ACHN (cell line): Measurements from ENCODE around the gene HADH.
"Not testable (repeated sequence)": the region's sequence is repeated elsewhere in the genome, so short reads cannot be mapped to it uniquely, and the experiment has no call there.

Experiments used
- DNase-seq: peaks from one replicate; pipeline ENCODE4 v3.0.0-alpha.2; 2015
- in situ Hi-C: cut with HindIII; loops from 2 replicates; pipeline ENCODE4 v1.10.0; 2017; ENCODE audit warnings: low sequenced_read_pairs, low pct_ligation_motif_present, low pct_unique_long_range_greater_than_20kb

HADH gene

GRCh38 chr4:107989537-107990386 is at the start of gene HADH:
Gene HADH, plus strand, starts transcription at chr4:107989889. Its CDS starts 44 bp downstream, at chr4:107989933.
- DNase-seq: peak; percentile 89
- in situ Hi-C loops: no loop called here

DNA sequence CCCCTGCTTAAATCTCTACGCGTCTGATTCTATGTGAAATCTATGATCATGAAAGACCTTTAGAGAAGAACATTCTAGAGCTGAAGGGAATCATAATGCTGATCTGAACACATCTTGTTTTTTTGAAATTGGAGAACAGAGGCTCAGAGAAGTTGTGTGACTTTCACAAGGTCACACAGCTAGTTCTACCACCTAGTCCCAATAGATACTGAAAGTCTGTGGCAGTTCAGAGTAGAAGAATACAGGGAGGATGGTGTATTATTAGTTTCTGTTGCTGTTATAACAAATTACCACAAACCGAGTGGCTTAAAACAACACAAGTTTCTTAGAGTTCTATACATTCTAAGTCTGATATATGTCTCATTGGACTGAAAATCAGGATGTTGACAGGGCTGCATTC is 43.9 kb upstream of the HADH start:
- no peak for DNase-seq
- in situ Hi-C loops: no loop called here

DNA sequence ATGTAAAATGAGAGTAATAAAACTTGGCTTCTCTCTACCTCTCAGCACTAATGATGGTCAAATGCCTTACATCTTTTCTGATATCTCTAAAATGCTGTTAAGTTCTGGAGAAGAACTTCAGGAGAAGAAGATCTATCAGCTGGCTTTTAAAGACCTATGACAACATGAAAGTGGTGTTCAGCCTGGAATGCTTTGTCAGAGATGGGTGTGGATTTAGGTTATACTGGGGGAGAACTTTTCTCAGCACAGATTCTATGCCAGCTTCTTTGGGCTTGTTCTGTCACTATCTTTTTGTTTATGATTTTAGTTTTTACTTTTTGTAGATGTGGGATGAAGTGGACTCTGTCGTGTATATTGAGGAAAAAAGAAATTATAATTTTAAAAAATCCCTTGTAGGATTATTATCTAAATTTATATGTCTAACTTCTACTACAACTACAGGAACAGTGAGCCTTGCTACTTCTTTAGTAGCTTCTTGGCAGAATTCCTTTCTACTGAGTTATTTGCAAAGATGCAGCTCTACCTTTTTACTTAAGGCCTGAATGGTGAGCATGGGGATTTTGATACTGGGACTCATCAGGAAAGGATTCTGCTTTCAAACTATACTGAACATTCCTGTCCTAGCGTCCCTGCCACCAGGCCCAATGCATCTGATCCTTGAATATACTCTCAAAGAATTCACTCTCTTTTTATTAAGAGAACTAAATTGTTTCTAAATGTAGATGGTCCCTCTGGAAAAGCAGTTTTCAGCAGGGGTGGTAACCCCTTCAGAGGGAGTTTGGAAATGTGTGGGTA is 38.7 kb upstream of the HADH start:
- in situ Hi-C loops: no loop called here
- DNase-seq: no peak

GRCh38 chr4:107951551-107951950 is 38.1 kb upstream of the HADH start:
- in situ Hi-C loops: no loop called here
- DNase-seq: peak; percentile 22

DNA sequence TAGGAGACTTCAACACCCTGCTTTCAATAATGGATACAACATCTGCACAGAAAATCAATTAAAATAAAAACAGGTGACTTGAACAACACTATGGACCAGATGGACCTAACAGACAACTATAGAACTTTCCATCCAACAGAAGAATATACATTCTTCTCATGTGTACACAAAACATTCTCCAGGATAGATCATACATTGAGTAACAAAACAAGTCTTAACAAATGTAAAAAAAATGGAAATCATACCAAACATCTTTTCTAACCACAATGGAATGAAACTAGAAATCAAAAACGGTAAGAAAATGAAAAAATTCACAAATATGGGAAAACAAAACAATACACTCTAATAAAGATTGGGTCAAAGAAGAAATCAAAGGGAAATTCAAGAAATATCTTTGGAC is 33.7 kb upstream of the HADH start:
- no peak for DNase-seq
- in situ Hi-C loops: no loop called here

GRCh38 chr4:107966903-107967302 is 22.8 kb upstream of the HADH start:
- no peak for DNase-seq
- in situ Hi-C loops: no loop called here

GRCh38 chr4:107967519-107967918 is 22.2 kb upstream of the HADH start:
- DNase-seq, in situ Hi-C loops: not testable (repeated sequence)

- DNase-seq, in situ Hi-C loops: not testable (repeated sequence)
These were observed 21.8 kb upstream of the HADH start for GRCh38 chr4:107967921-107968320.

DNA sequence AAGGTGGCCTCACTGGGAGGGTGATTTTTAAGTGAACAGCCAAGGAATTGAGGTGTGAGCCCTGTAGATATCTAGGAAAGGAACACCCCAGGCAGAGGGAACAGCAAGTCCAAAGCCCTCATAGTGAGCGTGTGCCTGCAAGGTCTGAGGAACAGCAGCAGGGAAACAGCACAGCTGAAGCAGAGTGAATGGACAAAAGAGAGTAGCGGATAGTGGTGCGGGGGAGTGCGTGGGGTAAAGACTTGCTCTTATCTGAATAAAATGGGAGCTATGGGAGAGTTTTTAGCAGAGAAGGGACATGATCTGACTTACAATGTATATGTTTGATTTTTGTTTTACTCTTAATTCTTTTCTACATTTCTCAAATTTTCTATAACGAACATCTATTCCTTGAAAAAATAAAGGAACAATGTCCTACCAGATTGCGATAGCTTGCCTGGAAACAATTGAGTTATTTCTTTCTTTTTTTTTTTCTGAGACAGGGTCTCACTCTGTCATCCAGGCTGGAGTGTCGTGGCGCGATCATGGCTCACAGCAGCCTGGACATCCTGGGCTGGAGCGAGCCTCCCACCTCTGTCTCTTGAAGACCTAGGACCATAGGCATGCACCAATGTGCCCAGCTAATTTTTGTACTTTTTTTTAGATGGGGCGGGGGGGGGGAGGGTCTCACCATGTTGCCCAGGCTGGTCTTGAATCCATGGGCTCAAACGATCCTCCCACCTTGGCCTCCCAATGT is 19.5 kb upstream of the HADH start:
- DNase-seq: no peak
- in situ Hi-C loops: no loop called here

- no peak for DNase-seq
- in situ Hi-C loops: no loop called here
These were observed 17.1 kb upstream of the HADH start for GRCh38 chr4:107972605-107973004.

DNA sequence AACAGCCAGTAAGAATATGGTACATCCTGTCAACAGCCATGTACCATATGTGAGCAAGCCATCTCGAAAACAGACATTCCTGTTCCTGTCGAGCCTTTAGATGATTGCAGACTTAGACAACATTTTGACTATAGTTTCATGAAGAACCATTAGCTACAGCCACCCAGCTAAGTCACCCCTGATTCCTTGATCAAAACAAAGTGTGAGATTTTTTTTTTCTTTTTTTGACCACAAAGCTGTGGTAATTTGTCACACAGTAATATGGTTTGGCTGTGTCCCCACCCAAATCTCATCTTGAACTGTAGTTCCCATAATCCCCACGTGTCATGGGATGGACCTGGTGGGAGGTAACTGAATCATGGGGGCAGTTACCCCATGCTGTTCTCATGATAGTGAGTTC is 15.2 kb upstream of the HADH start:
- in situ Hi-C loops: no loop called here
- DNase-seq: no peak

DNA sequence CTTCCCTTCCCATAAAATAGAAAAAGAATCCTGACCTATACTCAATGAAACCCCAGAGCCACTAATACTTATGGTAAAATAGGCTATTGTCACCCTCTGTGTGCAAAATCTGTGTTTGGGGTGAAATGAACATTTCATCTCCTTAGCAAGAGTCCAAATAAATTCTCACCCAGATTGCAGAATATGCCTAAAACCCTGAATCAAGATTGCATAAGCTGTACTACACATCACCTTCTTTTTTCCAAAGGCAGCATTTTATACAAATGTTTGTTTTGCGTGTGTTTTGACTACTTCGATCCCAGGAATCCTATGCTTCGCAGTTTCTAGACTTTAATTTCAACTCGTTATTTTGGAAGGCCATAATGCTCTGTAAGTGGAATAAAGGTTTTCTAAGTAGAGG is 12.2 kb upstream of the HADH start:
- in situ Hi-C loops: no loop called here
- no peak for DNase-seq

DNA sequence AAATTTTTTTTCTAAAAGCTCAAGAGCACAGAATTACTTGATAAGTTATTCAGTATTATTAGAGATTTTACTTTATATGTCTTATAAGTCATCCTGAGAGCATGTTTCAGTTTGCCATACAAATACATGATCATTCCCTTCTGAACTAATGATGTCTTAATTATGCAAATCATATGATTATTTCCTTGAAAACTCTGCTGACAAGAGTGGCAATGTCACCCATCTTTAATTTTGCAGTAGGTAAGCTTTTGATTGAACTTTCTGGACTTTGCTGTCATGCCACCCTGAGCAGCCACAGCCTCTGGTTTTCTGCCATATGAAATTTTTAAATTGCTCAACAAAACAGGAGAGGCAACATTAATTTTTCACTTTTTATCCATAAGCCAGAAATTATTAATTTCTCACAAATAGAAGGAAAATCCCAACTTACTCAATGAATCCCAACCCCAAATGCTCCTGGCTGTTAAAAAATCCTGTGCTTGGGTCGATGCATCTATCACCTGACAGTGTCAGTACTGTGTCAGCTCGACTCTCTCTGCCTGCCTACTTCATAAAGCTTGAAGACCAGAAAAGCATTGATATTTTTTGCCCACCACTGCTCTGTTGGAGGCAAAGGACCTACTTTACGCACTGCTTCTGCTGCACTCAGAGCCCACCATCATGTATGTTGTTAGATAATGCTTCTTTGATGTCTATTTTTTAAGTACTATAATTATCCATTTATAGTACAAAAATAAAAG is 11.6 kb upstream of the HADH start:
- in situ Hi-C loops: no loop called here
- DNase-seq: no peak

DNA sequence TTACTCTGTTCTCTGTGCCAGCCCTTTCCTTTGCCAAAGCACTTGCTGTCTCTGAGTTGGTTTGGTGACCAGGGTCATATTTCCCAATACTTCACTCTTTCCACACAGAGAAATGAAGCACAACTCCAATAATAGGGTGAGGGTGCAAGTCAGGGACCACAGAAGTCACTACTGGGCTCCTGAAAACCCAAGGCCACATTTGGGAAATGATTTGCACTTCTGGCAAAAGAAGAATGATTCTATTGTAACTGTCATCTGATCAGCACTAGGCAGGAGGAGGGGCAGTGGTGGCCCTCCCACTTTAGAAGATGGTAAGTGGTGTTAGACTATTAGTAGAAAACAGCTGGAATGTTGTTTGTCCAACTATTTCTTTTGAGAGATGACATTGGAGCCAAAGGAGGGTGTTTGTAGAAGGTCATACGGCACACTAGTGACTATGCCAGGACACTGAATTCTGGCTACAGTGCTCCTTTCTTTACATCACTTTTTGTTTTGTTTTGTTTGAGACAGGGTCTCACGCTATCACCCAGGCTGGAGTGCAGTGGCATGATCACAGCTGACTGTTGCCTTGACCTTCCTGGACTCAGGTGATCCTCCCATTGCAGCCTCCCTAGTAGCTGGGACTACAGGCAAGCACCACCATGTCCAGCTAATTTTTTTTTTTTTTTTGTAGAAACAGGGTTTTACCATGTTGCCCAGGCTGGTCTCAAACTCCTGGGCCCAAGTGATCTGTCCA is 10.8 kb upstream of the HADH start:
- in situ Hi-C loops: no loop called here
- DNase-seq: no peak

- in situ Hi-C loops: no loop called here
- no peak for DNase-seq
These were observed 1.6 kb upstream of the HADH start for GRCh38 chr4:107987916-107988762.

DNA sequence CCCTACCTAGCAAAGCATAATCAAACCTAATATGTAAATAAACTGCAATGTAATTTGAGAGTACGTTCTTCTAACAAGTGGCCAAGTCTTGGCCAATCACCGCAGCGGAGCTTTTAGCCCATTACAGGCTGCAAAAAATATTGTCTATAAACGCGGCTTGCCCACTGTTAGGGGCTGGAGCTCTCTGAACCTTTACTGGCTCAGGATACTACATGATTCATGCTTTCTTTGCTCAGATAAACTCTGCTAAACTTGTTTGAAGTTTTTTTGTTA is 990 bp upstream of the HADH start:
- DNase-seq: no peak

GRCh38 chr4:107989162-107989536 is 540 bp upstream of the HADH start:
- no peak for DNase-seq
- in situ Hi-C loops: no loop called here

More for the DNA sequence above, 990 bp upstream of the HADH start:
- in situ Hi-C loops: no loop called here
